GM12864 (cell line): ENCODE data around the gene MRPS11.

Experiments
- DNase-seq: peaks from one replicate; pipeline ENCODE4 v3.0.0-alpha.2; 2011; ENCODE audit warnings: low read depth
- H3K4me3 ChIP-seq: 2 replicates; pipeline ENCODE4 v1.5.1; 2011; ENCODE audit warnings: mild to moderate bottlenecking, low read depth, low read length, control low read depth
- CTCF ChIP-seq: IDR thresholded peaks from 2 replicates; pipeline ENCODE4 v1.5.1; 2011; ENCODE audit warnings: low read depth, mild to moderate bottlenecking, moderate library complexity, low read length, control low read depth, inconsistent platforms; ENCODE audit errors: missing control alignments

Gene MRPS11

GRCh38 chr15:88480981-88481380 lies 13.5 kb downstream of the MRPS11 start:
- no peak overlapping the region for H3K4me3 ChIP-seq
- no peak for TF ChIP-seq CTCF

GRCh38 chr15:88482263-88482662 lies 14.8 kb downstream of the MRPS11 start:
- no peak for DNase-seq
- no peak for TF ChIP-seq CTCF
- H3K4me3 ChIP-seq, result no peak overlapping the region

More at GRCh38 chr15:88480981-88481380, 13.5 kb downstream of the MRPS11 start:
- no peak for DNase-seq

GRCh38 chr15:88484682-88485331 lies 17.3 kb downstream of the MRPS11 start:
- no peak overlapping the region for H3K4me3 ChIP-seq
- no peak for TF ChIP-seq CTCF
- no peak for DNase-seq

- DNase-seq, result no peak
- no peak for TF ChIP-seq CTCF
- no peak overlapping the region for H3K4me3 ChIP-seq
Observed at GRCh38 chr15:88487178-88487795, 19.8 kb downstream of the MRPS11 start.

- DNase-seq, result no peak
- no peak overlapping the region for H3K4me3 ChIP-seq
- no peak for TF ChIP-seq CTCF
Observed at GRCh38 chr15:88487796-88488523, 20.5 kb downstream of the MRPS11 start.

- no peak for DNase-seq
- TF ChIP-seq CTCF, result peak; percentile 14
- H3K4me3 ChIP-seq, result no peak overlapping the region
Observed at GRCh38 chr15:88489321-88489720, 21.8 kb downstream of the MRPS11 start.
